ENCODE measurements around the gene IMPG1. TPM values are rescaled to one million over a fixed set of nuclear protein-coding genes. Genes with fewer than 3 reads are reported as not detected.

Gene IMPG1
- total RNA-seq, 1 experiment from 2014 or later, result not detected

- WGBS (ENCODE audit: extremely low coverage, insufficient read length, low lambda C conversion rate), result no CpG with 5 or more reads among the region's 1 CpG
Observed at GRCh38 chr6:75941509-75941908, 131.0 kb downstream of the IMPG1 start.

More at GRCh38 chr6:75941509-75941908, 131.0 kb downstream of the IMPG1 start:
- Histone ChIP-seq H2BK120ac (ENCODE audit: low read depth, low read length, poor library complexity, severe bottlenecking) (no peak overlapping the region), H2AK5ac (ENCODE audit: insufficient read length, low read length) (no peak overlapping the region), H3K18ac (ENCODE audit: insufficient read length, low read depth, low read length) (no peak overlapping the region), H3K9ac (ENCODE audit: extremely low read depth, insufficient read length, low read length) (no peak overlapping the region), H2BK20ac (ENCODE audit: low read depth, low read length, poor library complexity, severe bottlenecking) (no peak overlapping the region), H3T11ph (ENCODE audit: low read length) (no peak overlapping the region), H3K79me2 (ENCODE audit: insufficient read depth, low read length) (no peaks in the 10 kb centered on the region), H3K4ac (ENCODE audit: low read depth, low read length) (no peak overlapping the region), H2BK15ac (ENCODE audit: low read depth, low read length) (no peak overlapping the region), H3K4me1 (ENCODE audit: insufficient read depth, low read length) (0 out of 2 replicates have a peak, but pooled peaks cover 2% of the 10 kb centered on the region), H3K23ac (ENCODE audit: insufficient read length, low read depth, low read length) (no peak overlapping the region), H2BK12ac (ENCODE audit: insufficient read length, low read depth, low read length) (no peak overlapping the region), H2BK5ac (ENCODE audit: insufficient read length, low read length) (no peak overlapping the region), H3K4me2 (ENCODE audit: insufficient read depth, insufficient read length, low read length) (no peak overlapping the region), H4K8ac (replicated peaks; ENCODE audit: insufficient read length, low read depth, low read length) (no peak overlapping the region), H2AFZ (ENCODE audit: low read length) (no peak overlapping the region), H3K9me3 (ENCODE audit: control insufficient read depth, low read depth, low read length) (no peaks in the 10 kb centered on the region), H3K27ac (ENCODE audit: insufficient read length, low read depth, low read length) (no peak overlapping the region), H3K27me3 (ENCODE audit: insufficient read depth, low read length) (peaks cover under 1% of the 10 kb centered on the region; the same call in 1 of the 2 replicates), H4K91ac (ENCODE audit: insufficient read length, low read depth, low read length) (no peak overlapping the region), H3K56ac (ENCODE audit: insufficient read length, low read depth, low read length) (no peak overlapping the region), H3K14ac (ENCODE audit: insufficient read depth, low read length) (no peak overlapping the region), H4K5ac (ENCODE audit: insufficient read length, low read depth, low read length) (no peak overlapping the region), H4K20me1 (ENCODE audit: control insufficient read depth, insufficient read depth, insufficient read length) (no peaks in the 10 kb centered on the region), H3K23me2 (ENCODE audit: insufficient read length, low read depth, low read length, poor library complexity, severe bottlenecking) (no peaks in the 10 kb centered on the region), H3K79me1 (ENCODE audit: insufficient read depth, low read depth, low read length, poor library complexity, severe bottlenecking) (no peaks in the 10 kb centered on the region)
- Mint-ChIP-seq H3K4me3 (no peak overlapping the region), H3K27me3 (ENCODE audit: low read depth) (peaks cover 50% of the 10 kb centered on the region), H3K27ac (no peak overlapping the region; a peak in 1 of 7 replicates), H3K4me1 (peaks cover 14% of the 10 kb centered on the region in 2 experiments), H3K9me3 (peaks cover 0 to 6% of the 10 kb centered on the region in 2 experiments; a peak in 1 of 5 replicates), H3K36me3 (ENCODE audit: insufficient read depth in 1 of 3, low read depth in 3 of 3) (no peaks in the 10 kb centered on the region)
- no peak for DNase-seq
- TF ChIP-seq CTCF (conservative IDR thresholded peaks at IDR 0.05), result no peak
